Erythroblast (primary cell): ENCODE measurements around the gene SLC12A8.

Source experiments
- DNase-seq, 2 experiments: peaks; one replicate each; lab custom pipeline; 2025; lab: John Stamatoyannopoulos, UW
- GATA1 ChIP-seq: IDR thresholded peaks from 2 replicates; pipeline ENCODE4 v1.6.1; 2011; ENCODE audit warnings: low read depth, mild to moderate bottlenecking, control low read depth, low read length, moderate library complexity
- POLR2A ChIP-seq: IDR thresholded peaks from 2 replicates; pipeline ENCODE4 v1.6.1; 2011; ENCODE audit warnings: mild to moderate bottlenecking, low read length

SLC12A8 gene

GRCh38 chr3:125206934-125207333, 5.6 kb downstream of the SLC12A8 start:
- DNase-seq: no peak
- TF ChIP-seq GATA1 (no peak), POLR2A (no peak)

DNA sequence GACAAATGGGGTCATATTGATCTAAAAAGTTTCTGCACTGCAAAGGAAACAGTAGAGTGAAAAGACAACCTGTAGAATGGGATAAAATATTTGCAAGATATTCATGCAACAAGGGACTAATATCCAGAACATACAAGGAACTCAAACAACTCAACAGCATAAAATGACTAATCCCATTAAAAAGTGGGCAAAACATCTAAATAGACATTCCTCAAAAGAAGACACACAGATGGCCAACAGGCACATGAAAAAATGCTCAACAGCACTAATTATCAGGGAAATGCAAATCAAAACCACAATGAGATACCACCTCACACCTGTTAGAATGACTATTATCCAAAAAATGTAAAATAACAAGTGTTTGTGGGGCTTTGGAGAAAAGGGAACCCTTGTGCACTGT, 8.8 kb downstream of the SLC12A8 start:
- no peak for TF ChIP-seq POLR2A
- TF ChIP-seq GATA1: no peak
- no peak for DNase-seq

- TF ChIP-seq POLR2A (no peak), GATA1 (no peak)
- peak in 1 of 2 experiments; percentile 8 for DNase-seq
Measured at GRCh38 chr3:125202197-125202596, 10.4 kb downstream of the SLC12A8 start.

- DNase-seq: no peak
- no peak for TF ChIP-seq POLR2A
- TF ChIP-seq GATA1: no peak
Measured at GRCh38 chr3:125200731-125201139, 11.8 kb downstream of the SLC12A8 start.

GRCh38 chr3:125194849-125195601, 17.5 kb downstream of the SLC12A8 start:
- no peak for DNase-seq
- TF ChIP-seq GATA1 (no peak), POLR2A (no peak)

GRCh38 chr3:125194061-125194848, 18.3 kb downstream of the SLC12A8 start:
- TF ChIP-seq POLR2A (no peak), GATA1 (no peak)
- no peak for DNase-seq

- TF ChIP-seq GATA1 (no peak), POLR2A (no peak)
Measured at GRCh38 chr3:125192190-125193035, 20.1 kb downstream of the SLC12A8 start.

DNA sequence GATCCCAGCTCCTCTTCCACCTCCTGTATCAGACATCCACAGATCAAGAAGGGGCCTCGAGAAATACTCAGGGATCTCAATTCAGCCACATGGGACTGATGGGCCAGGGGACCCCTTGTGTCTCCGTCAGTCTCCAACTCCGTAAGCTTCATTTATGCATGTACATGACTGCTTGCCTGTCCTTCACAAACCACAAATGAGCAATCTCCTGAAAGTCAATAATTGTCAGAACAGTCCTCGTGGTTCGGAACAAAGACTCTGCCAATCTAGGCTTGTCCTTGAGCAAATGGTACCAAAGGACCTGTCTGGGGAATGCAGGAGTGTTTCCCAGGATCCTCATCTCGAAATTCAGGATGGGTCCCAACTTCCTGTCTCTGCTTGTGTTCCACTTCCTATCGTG, 20.8 kb downstream of the SLC12A8 start:
- TF ChIP-seq GATA1 (no peak), POLR2A (no peak)

More at GRCh38 chr3:125192190-125193035, 20.1 kb downstream of the SLC12A8 start:
- DNase-seq: no peak

DNA sequence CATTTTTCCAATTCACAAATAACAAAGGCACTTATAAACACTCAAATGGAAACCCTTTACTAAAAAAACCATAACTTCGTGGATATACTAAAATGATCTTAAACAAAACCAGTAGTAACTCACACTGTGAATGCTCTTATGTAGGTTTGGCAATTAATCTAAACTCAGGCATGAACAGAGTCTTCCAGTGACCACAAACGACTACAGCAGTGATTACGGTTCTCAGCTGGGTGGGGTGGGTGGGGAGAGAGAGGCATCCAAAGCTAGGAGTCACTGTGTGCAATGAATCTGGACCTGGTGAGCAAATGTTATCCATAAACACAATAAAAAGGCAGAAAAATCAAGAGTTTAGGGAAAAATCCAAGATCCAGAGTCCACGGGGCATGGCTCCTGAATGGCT, 21.3 kb downstream of the SLC12A8 start:
- TF ChIP-seq GATA1: no peak
- no peak for TF ChIP-seq POLR2A
- DNase-seq: no peak

More for the DNA sequence above, 20.8 kb downstream of the SLC12A8 start:
- no peak for DNase-seq

GRCh38 chr3:125190786-125191185, 21.8 kb downstream of the SLC12A8 start:
- no peak for DNase-seq
- TF ChIP-seq GATA1 (no peak), POLR2A (no peak)

- no peak for TF ChIP-seq GATA1
- no peak for TF ChIP-seq POLR2A
- DNase-seq: peak; percentile 23 to 54
Measured at GRCh38 chr3:125189378-125190165, 23.0 kb downstream of the SLC12A8 start.

- TF ChIP-seq GATA1: no peak
- no peak for TF ChIP-seq POLR2A
- DNase-seq: no peak
Measured at GRCh38 chr3:125188955-125189354, 23.6 kb downstream of the SLC12A8 start.

DNA sequence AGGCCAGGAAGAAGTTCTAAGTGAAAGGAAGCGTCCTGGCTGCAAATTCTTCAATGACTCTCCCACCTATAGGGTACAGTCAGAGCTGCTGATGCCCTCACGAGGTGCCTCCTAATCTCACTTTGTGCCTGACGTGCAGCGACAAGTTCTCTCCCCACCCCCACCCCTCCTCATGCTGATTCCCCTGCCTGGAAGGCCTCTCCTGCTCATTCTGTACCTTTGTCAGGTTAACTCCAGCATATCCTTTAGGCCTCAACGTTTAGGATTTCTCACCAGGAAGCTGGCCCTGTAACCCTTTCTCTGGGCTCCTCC, 25.0 kb downstream of the SLC12A8 start:
- no peak for TF ChIP-seq POLR2A
- no peak for TF ChIP-seq GATA1
- DNase-seq: no peak
